Activated T-cell treated with anti-CD3 and anti-CD28 coated beads, Interleukin-2, amount 50 U/mL, for 4 hours (primary cell): ENCODE data around the gene ADAMTS2. TPM values are rescaled to one million over a fixed set of nuclear protein-coding genes. Genes with fewer than 3 reads are reported as not detected.

Experiments used
- ATAC-seq, 2 donors: fragments of 200-7000 bp; cut with Tn5 transposase; one replicate each; pipeline ENCODE4 v1.10.0; 2021
- DNase-seq: peaks from one replicate; pipeline ENCODE4 v3.0.0-alpha.2; 2020
- H3K27me3 Mint-ChIP-seq: one replicate; pipeline ENCODE4 v1.8.0; 2021; ENCODE audit warnings: low read depth, mixed read lengths
- H3K36me3 Mint-ChIP-seq: one replicate; pipeline ENCODE4 v1.8.0; 2022; ENCODE audit warnings: mixed read lengths; ENCODE audit not compliant: insufficient read depth
- H3K4me1 Mint-ChIP-seq: one replicate; pipeline ENCODE4 v1.8.0; 2021; ENCODE audit warnings: low read depth, mixed read lengths
- H3K4me3 Mint-ChIP-seq: one replicate; pipeline ENCODE4 v1.8.0; 2021; ENCODE audit warnings: mild to moderate bottlenecking, moderate library complexity, mixed read lengths
- H3K9me3 Mint-ChIP-seq: one replicate; pipeline ENCODE4 v1.8.0; 2021; ENCODE audit warnings: mixed read lengths
- total RNA-seq, 3 donors: library from RNA; stranded (reverse); gene quantifications; one replicate each; pipeline ENCODE4 v1.2.1, GENCODE V29; 2021

Gene ADAMTS2
- total RNA-seq, 3 donors from 2014 or later: 0.05 to 0.41 (median 0.13) TPM

DNA sequence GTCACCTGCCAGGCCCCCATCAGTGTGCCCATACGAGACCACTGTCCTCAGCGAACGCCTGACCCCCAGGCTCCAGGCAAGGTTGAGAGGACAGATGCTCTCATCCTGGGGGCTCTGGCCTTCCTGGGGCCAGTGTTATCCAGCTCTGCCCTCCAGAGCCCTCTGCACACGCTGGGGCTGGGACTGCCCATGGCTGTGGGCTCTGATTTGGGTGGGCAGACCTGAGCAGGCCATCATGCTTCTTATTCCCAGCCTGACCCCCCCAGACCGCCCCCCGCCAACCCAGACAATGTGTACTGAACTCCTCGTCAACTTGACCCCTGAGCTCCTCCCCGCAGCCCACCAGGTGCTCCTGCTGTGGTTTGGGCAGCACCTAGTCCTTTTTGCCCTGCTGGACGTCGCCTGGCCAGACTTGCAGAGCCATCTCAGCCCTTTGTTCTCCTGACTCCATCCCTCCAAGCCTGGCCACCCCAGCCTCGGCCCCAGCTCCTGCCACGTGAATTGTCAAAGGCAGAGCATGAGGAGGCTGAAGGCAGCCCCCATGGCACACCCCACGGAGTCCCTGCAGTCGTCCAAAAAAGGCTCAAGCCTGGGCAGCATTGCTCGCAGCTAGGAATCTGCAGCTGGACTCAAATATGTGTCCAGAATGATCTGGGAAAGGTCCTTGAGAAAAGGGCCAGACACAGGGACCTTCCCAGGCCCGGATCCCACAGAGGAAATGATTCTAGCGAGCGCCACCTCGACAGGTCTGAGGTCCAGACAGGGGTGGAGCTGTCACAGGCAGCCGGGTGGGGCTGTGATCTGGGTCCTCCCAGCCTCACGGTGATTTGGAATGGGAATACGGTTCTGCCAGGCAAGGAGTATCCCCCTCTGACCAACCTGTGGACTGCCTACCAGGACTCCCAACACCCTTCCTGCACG lies 87.0 kb downstream of the ADAMTS2 start:
- Mint-ChIP-seq H3K27me3 (peaks cover 5% of the 10 kb centered on the region), H3K4me3 (no peak overlapping the region), H3K4me1 (no peaks in the 10 kb centered on the region), H3K36me3 (no peaks in the 10 kb centered on the region), H3K9me3 (no peaks in the 10 kb centered on the region)
- DNase-seq: no peak
- ATAC-seq: no peak

GRCh38 chr5:179257176-179257682 lies 88.0 kb downstream of the ADAMTS2 start:
- no peak overlapping the region for H3K4me3 Mint-ChIP-seq
- H3K27me3 Mint-ChIP-seq: peaks cover 5% of the 10 kb centered on the region
- no peaks in the 10 kb centered on the region for H3K36me3 Mint-ChIP-seq
- ATAC-seq (no peak), DNase-seq (no peak)
- no peaks in the 10 kb centered on the region for H3K4me1 Mint-ChIP-seq
- no peaks in the 10 kb centered on the region for H3K9me3 Mint-ChIP-seq

- no peaks in the 10 kb centered on the region for H3K4me1 Mint-ChIP-seq
- no peaks in the 10 kb centered on the region for H3K36me3 Mint-ChIP-seq
- no peaks in the 10 kb centered on the region for H3K9me3 Mint-ChIP-seq
- ATAC-seq (no peak), DNase-seq (no peak)
- peaks cover 5% of the 10 kb centered on the region for H3K27me3 Mint-ChIP-seq
- H3K4me3 Mint-ChIP-seq: no peak overlapping the region
These were observed 88.7 kb downstream of the ADAMTS2 start for GRCh38 chr5:179256328-179257175.

DNA sequence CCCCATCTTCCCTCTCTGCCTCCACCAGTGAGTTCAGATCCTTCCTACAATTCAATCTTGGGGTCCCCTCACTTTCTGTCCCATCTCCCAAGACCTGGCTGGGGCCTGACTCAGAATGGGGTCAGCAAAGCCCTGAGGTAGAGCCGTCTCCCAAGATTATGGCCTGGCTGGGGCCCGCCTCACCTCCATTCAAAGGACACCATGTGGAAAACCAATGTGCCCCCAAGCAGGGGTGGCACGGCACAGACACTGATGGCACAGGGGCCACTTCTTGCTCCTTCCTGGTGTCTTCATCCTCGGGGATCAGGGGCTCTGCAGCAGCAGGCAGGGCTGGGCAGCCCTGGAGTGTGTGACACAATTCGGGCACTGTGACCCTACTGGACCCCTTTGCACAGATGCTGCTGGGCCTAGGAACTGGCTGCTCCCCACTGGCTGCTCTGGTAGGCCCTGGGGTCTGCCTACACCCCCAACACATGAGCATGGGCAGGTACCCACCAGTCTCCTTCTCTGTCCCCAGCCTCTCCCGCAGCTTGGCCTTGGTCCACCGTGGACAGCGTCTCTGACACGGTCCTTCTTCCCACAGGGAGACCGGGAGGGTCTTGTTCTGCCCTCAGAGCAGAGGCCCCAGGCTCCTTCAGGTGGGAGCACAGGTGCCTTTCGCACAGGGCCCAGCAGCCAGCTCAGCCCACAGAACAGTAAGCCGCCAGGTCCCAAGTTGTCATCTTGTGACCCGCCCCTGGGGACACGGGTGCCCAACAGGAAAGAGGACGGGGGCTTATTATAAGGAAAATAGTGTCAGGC lies 89.5 kb downstream of the ADAMTS2 start:
- H3K9me3 Mint-ChIP-seq: no peaks in the 10 kb centered on the region
- peaks cover 5% of the 10 kb centered on the region for H3K27me3 Mint-ChIP-seq
- no peak overlapping the region for H3K4me3 Mint-ChIP-seq
- ATAC-seq (no peak), DNase-seq (no peak)
- no peaks in the 10 kb centered on the region for H3K4me1 Mint-ChIP-seq
- no peaks in the 10 kb centered on the region for H3K36me3 Mint-ChIP-seq

DNA sequence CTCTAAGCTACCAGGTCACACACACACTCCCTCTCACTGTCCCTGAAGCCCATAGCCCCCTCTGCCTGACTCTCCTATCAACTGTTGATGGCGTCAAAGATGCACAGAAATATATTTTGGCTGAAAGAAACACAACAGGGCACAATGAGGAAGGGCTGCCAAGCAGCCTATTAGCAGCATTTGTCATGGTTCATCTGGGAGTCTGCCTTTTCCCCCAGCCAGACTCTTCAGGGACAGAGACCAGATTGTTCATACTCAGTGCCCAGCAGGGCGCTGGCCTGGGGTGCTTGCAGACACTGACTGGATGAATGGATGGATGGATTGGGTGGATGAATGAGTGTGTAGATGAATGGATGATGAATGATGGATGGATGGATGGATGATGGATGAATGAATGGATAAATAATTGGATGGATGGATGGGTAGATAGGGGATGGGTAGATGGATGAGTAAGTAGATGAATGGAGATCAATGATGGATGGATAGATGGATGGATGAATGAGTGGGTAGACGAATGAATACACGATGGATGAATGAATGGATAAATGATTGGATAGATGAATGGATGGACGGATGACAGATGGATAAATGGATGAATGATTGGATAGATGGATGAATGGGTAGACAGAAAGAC lies 90.5 kb downstream of the ADAMTS2 start:
- DNase-seq: no peak
- Mint-ChIP-seq H3K4me3 (no peak overlapping the region), H3K4me1 (no peaks in the 10 kb centered on the region), H3K36me3 (no peaks in the 10 kb centered on the region), H3K9me3 (no peaks in the 10 kb centered on the region), H3K27me3 (peaks cover 5% of the 10 kb centered on the region)
- no peak for ATAC-seq

DNA sequence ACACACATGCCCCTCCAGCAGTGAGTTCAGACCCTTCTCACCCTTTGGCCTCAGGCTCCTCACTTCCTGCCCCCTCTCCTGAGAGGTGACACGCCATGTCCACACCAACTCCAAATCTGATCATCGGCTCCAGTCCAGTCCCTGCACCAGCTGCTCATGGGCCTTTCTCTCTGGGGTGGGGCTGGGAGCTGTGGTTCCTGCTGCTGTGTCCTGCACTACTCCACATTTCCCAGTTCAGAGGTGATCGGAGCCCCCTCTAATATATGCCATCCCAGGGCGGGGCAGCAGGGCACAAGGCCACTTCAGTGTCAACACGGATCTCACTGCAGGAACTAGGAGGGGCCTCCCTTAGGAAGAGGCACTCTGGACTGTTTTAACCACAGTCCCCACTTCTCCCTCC lies 91.5 kb downstream of the ADAMTS2 start:
- DNase-seq (no peak), ATAC-seq (no peak)
- no peaks in the 10 kb centered on the region for H3K36me3 Mint-ChIP-seq
- H3K4me1 Mint-ChIP-seq: no peaks in the 10 kb centered on the region
- H3K27me3 Mint-ChIP-seq: peaks cover 5% of the 10 kb centered on the region
- no peak overlapping the region for H3K4me3 Mint-ChIP-seq
- no peaks in the 10 kb centered on the region for H3K9me3 Mint-ChIP-seq

DNA sequence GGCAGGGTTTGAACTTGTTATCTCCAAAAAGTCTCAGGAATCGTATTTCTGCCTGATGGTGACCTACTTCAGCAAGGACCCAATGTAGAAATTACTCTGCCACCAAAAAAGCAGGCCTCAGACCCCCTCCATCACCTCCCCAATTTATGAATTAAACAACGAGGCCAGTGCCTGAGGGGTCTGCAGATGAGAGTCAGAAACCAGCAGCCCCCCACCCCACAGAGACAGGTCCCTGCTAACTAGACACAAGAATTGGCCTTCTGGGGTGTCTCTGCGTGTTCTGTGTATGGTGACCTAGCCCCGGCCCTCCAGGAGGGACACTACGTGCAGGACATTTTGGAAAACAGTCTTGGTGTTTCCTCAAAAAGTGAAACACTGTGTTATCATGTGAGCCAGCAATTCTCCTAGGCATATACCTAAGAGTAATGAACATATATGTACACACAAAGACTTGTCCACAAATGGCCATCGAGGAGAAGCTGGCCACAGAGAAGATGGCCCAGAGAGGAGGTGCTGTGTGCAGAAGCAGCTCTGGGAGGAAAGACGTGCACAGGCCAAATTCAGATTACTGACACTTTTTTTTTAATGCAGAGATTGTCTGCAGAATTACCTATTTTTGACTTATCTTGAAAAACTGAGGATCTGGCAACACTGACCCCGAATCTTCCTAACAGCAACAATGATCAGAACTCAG lies 93.8 kb downstream of the ADAMTS2 start:
- H3K9me3 Mint-ChIP-seq: peaks cover 15% of the 10 kb centered on the region
- DNase-seq (no peak), ATAC-seq (no peak)
- H3K4me3 Mint-ChIP-seq: no peak overlapping the region
- no peaks in the 10 kb centered on the region for H3K4me1 Mint-ChIP-seq
- H3K27me3 Mint-ChIP-seq: peaks cover 5% of the 10 kb centered on the region
- H3K36me3 Mint-ChIP-seq: no peaks in the 10 kb centered on the region

- Mint-ChIP-seq H3K36me3 (no peaks in the 10 kb centered on the region), H3K9me3 (peaks cover 21% of the 10 kb centered on the region), H3K27me3 (peaks cover 5% of the 10 kb centered on the region), H3K4me1 (no peaks in the 10 kb centered on the region), H3K4me3 (no peak overlapping the region)
- DNase-seq (no peak), ATAC-seq (no peak)
These were observed 94.6 kb downstream of the ADAMTS2 start for GRCh38 chr5:179250561-179251225.

DNA sequence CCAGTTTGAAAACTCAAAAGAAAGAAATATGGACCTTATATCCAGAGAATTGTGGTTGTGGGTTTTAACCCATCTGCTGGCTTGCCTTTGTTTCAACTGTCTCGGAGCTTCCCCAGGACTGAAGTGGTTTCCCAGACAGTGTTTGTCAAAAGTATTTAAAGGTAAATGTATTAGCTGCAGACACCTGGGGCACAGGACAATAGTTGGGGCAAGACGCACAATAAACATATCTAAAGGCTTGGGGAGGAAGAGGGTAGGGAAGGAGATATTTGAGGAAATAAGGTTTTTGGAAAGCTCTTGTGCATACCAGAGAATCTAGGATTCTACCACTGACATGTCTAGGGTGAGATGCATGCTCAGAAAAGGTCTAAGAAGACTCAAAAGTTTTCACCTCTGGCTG lies 99.0 kb downstream of the ADAMTS2 start:
- Mint-ChIP-seq H3K36me3 (no peaks in the 10 kb centered on the region), H3K27me3 (no peaks in the 10 kb centered on the region), H3K4me3 (no peak overlapping the region), H3K4me1 (no peaks in the 10 kb centered on the region), H3K9me3 (peaks cover 24% of the 10 kb centered on the region)
- DNase-seq: no peak
- ATAC-seq: no peak

GRCh38 chr5:179245031-179245430 lies 100.2 kb downstream of the ADAMTS2 start:
- H3K36me3 Mint-ChIP-seq: no peaks in the 10 kb centered on the region
- DNase-seq (no peak), ATAC-seq (no peak)
- no peaks in the 10 kb centered on the region for H3K27me3 Mint-ChIP-seq
- H3K4me1 Mint-ChIP-seq: no peaks in the 10 kb centered on the region
- peaks cover 24% of the 10 kb centered on the region for H3K9me3 Mint-ChIP-seq
- no peak overlapping the region for H3K4me3 Mint-ChIP-seq

DNA sequence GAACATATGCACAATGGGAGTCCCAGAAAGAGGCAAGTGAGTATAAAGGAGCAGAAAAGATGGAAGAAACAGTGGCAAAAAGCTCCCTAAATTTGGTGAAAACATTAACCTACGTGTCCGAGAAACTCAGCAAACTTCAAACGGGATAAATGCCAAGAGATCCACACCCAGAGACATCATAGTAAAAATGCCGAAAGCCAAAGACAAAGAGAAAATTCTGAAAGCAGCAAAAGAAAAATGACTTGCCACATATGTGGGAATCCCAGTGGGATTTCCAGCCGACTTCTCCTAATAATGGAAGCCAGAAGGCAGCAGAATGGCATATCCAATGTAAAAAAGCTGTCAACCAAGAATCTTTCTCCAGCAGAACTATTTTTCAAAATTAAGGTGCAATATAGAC lies 101.2 kb downstream of the ADAMTS2 start:
- Mint-ChIP-seq H3K4me3 (no peak overlapping the region), H3K9me3 (peaks cover 24% of the 10 kb centered on the region), H3K27me3 (peaks cover 6% of the 10 kb centered on the region), H3K4me1 (no peaks in the 10 kb centered on the region), H3K36me3 (no peaks in the 10 kb centered on the region)
- no peak for DNase-seq
- no peak for ATAC-seq

DNA sequence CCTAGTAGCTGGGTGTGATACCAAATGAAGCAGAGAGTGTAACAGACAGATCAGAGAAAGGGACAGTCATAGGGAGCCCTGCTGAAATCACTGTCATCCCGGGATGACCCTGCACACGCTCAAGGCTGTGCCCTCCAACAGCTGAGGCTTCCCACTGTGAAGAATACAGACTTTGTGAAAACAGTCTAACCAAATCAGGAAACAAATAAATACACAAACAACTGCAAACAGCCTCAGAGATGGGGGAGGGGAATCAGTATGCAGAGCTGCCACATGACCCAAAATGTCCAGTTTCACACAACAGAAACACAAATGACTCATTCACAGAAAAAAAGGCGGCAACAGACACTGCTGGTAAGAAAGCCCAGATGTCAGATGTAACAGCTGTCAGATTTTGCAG lies 101.9 kb downstream of the ADAMTS2 start:
- DNase-seq (no peak), ATAC-seq (no peak)
- no peaks in the 10 kb centered on the region for H3K4me1 Mint-ChIP-seq
- H3K36me3 Mint-ChIP-seq: no peaks in the 10 kb centered on the region
- no peak overlapping the region for H3K4me3 Mint-ChIP-seq
- H3K9me3 Mint-ChIP-seq: peaks cover 24% of the 10 kb centered on the region
- H3K27me3 Mint-ChIP-seq: peaks cover 10% of the 10 kb centered on the region

- Mint-ChIP-seq H3K4me1 (no peaks in the 10 kb centered on the region), H3K36me3 (no peaks in the 10 kb centered on the region), H3K27me3 (peaks cover 10% of the 10 kb centered on the region), H3K9me3 (peaks cover 22% of the 10 kb centered on the region), H3K4me3 (no peak overlapping the region)
- no peak for DNase-seq
- no peak for ATAC-seq
These were observed 102.6 kb downstream of the ADAMTS2 start for GRCh38 chr5:179242676-179243075.
